AG09309 (cell line): ENCODE data around the gene CLEC1A.

Source experiments
- DNase-seq: peaks from one replicate; pipeline ENCODE4 v3.0.0-alpha.2; 2010; ENCODE audit warnings: low read depth
- H3K4me3 ChIP-seq: 2 replicates; pipeline ENCODE4 v1.5.1; 2011; ENCODE audit warnings: mild to moderate bottlenecking, low read depth, low read length, moderate library complexity; ENCODE audit not compliant: control insufficient read depth
- TF ChIP-seq, protein P1 (sequence below): IDR thresholded peaks from 2 replicates; pipeline ENCODE4 v1.5.1; 2011; ENCODE audit warnings: mild to moderate bottlenecking, low read depth, low read length, inconsistent platforms; ENCODE audit not compliant: insufficient read depth, control insufficient read depth; ENCODE audit errors: missing control alignments

The CLEC1A gene

DNA sequence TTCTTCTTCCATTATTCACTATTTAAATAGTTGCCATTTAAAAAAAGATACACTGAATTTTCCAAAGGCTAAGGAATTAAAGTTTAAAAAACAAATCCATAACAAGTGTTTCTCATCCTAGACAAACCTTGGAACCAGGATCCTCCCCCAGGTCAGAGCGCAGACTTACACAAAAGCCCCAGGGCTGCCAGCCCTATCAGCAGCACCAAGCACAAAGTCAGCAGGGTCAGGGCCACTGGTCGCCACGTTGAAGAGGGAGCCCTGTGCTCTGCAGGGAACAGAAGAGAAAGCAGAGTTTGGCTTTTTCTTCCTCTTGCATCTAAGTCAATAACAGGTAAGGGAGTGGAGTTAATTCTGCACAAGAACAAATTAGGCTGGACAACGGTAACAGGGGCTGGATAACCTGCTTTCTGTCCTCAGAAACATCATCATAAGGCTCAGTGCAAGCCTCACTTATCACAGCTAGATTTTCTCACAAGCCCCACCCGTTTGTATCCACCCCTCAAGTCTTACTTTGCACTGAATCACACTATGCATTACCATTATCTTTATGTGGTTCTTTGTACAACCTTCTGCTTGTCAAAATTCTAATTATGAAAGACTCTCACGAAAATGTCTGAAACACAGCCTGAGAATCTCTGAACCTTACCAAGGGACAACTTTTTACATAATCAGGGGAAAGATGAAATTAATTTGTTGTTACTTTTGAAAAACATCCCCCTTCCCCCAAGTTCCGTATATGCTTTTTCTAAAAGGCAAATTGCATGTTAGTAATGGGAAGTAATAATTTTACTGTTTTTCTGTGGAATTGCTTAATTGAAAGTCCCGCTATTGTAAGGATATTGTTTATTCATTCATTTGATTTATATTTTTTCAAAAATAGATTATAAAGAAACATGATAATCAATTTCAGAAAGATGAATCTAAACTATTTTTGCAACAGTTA, 9.6 kb downstream of the CLEC1A start:
- TF ChIP-seq, protein P1, sequence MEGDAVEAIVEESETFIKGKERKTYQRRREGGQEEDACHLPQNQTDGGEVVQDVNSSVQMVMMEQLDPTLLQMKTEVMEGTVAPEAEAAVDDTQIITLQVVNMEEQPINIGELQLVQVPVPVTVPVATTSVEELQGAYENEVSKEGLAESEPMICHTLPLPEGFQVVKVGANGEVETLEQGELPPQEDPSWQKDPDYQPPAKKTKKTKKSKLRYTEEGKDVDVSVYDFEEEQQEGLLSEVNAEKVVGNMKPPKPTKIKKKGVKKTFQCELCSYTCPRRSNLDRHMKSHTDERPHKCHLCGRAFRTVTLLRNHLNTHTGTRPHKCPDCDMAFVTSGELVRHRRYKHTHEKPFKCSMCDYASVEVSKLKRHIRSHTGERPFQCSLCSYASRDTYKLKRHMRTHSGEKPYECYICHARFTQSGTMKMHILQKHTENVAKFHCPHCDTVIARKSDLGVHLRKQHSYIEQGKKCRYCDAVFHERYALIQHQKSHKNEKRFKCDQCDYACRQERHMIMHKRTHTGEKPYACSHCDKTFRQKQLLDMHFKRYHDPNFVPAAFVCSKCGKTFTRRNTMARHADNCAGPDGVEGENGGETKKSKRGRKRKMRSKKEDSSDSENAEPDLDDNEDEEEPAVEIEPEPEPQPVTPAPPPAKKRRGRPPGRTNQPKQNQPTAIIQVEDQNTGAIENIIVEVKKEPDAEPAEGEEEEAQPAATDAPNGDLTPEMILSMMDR, result no peak
- no peak overlapping the region for H3K4me3 ChIP-seq
- no peak for DNase-seq

DNA sequence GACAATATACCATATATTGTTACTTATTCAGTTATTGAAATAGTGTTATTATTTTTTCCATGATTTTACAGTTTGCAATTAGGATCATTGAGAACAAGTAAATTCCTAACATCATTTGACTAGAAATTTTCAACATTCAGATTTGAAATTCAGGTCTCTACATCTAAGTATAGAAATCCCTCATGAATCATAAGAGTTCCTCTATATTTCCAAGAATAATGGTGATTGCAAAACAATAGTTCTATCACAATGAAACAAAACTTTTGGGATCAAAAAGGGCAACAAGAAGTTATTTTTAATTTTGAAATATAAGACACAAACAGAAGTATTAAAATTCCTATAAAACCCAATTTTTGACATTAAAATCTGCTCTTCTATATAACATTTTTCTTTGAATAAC, 10.8 kb downstream of the CLEC1A start:
- TF ChIP-seq, protein P1, result no peak
- DNase-seq, result no peak
- no peak overlapping the region for H3K4me3 ChIP-seq

DNA sequence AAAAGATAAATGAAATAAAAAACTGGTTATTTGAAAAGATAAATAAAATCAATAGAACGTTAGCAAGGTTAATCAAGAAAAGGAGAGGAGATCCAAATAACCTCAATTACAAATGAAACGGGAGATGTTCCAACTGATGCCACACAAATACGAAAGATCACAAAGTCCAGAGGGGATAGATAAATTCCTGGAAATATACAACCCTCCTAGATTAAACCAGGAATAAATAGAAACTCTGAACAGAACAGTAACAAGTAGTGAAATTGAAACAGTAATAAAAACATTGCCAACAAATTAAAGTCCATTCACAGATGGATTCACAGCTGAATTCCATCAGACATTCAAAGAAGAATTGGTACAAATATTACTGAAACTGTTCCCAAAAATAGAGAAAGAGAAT, 12.4 kb downstream of the CLEC1A start:
- DNase-seq, result no peak
- TF ChIP-seq, protein P1, result no peak
- no peak overlapping the region for H3K4me3 ChIP-seq

DNA sequence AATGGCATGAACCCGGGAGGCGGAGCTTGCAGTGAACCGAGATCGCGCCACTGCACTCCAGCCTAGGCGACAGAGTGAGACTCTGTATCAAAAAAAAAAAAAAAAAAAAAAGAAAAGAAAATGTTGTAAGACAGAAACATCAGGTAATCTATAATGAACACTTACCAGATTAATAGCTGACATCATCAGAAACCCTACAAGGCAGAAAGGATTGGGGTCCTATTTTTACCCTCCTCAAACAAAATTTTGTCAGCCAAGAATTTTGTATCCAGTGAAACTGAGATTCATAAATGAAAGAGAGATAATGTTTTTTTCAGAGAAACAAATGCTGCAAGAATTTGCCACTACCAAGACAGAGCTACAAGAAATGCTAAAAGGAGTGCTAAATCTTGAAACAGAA, 14.1 kb downstream of the CLEC1A start:
- TF ChIP-seq, protein P1, result no peak
- no peak overlapping the region for H3K4me3 ChIP-seq

DNA sequence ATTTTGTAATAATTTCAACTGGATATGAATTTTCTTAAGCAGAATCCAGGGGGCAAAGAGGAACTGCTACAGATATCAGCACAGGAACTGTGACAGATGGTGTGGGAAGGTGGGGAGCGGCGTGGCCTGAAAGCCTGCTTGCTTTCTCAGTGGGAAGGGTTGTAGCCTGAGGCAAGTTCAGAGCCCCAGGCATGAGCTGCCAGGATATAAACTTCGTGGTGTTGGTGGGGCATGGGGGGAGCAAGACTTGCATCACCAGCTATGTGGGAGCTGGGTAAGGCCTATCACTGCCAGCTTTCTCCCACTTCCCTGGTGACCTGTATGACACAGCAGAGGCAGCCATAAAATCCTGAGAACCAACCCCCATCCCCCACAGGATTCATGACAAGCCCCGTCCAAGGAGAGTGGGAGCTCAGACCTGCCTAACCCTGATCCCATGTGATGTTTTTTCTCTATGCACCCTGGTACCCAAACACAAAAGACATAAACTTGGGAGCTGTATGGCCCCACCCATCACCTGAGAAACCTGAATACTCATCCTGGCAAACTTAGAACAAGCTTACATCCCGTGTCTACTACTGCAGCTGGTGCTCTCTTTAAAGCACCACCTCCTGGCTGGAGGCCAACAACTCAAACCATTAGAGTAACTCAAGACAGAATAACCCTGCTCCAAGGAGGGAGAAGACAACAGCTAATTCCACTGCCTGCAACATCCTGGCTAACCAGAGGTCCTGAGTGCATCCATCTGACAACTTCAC, 16.5 kb downstream of the CLEC1A start:
- DNase-seq, result no peak

More for the DNA sequence above, 14.1 kb downstream of the CLEC1A start:
- no peak for DNase-seq

DNA sequence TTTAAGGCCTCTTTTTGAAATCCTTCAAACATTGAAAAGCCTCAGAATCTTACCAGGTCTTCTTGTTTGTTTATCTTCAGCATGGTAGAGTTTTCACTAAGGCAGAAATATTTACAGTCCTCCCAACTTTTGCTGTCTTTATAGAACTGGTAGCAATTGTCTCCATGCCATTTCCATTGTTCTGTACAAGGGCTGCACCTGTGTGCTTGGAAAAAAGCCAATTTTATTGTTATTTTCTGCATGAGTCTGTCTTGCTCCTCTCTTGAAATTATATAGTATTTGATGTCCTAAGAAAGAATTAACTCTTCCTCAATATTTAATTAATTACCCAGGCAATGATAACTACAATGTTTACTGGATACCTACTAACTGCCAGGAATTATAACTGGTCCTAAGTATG, 23.3 kb downstream of the CLEC1A start:
- DNase-seq, result no peak
- H3K4me3 ChIP-seq, result no peak overlapping the region
- TF ChIP-seq, protein P1, result no peak

More for the DNA sequence above, 16.5 kb downstream of the CLEC1A start:
- no peak overlapping the region for H3K4me3 ChIP-seq
- TF ChIP-seq, protein P1, result no peak
